CD4-positive, alpha-beta T cell treated with Interleukin-6 for 4 hours (primary cell): ENCODE measurements around the gene OR52I2.
A peak's percentile ranks its signal among the peaks of the same experiment; 100 is the strongest.

Source experiments
- DNase-seq: peaks from one replicate; pipeline ENCODE4 v3.0.0-alpha.2; 2020; ENCODE audit warnings: mixed read lengths

OR52I2 gene

DNA sequence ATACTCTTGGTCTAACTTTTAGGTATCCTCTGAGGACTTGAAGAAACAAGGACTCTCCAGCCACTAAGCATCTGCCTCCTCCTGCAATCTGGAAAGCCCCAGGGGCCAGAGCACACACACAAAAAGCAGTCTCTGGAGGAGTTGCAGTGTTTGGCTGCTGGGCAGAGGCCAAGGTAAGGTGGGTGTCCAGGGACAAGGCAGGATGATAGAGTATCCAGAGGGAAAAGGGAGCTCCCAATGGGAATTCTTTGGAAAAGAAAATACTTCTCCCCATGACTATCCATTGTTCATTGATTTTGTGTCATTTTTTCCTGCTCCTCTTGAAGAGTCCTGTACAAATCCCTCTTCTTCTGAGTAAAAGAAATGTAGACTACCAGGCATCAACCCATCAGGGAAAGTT lies at the start of gene OR52I2:
OR52I2 (plus strand) TSS at position 301 of the 400 bp plus-strand sequence.
- DNase-seq: no peak

DNA sequence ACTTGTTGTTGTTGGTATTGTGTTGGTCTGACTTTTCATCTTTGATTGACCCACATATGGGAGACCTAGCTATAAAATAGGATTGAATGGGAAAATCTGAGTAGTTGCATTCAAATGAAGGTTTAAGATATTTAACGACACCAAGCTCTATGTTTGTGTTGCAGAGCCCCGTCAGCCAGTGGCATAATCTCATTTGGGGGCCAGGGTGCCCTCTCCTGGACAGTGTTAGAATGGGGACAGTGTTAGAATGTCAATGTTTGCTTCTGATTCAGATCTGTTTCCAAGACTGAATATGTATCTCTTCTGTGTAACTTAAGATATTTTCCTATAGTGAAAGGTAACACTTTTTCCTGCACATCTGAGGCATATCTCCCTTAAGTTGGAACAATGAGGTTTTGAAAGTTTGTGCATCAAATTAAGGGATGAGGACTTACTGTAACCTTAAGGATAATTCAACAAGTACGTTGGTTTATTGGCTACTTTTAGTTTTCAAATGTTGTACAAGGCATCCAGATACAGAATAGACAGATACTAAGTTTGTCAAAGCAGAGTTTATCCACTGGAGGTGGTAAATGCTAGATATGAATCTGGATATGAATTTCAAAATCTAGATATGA lies 41.8 kb upstream of the OR52I2 start:
- DNase-seq: peak; percentile 43

DNA sequence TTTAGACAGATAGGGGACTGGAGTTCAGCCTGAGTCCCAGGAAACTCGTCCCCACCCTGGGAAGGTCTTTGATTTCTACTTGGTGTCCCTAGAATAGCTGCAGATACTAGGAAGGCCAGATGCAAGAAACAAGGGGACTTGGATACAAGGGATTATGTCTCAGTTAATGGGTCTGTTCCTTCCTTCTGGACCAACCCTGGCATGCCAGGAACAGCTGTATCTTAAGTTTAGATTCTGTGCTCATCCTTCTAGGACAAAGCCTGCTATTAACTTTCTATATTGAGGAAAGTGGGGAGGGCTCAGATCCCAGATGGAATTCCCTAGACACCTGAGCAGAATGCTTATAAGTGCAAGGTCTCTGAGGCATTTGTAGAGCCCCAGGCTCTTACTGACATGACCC lies 40.5 kb upstream of the OR52I2 start:
- DNase-seq: no peak

DNA sequence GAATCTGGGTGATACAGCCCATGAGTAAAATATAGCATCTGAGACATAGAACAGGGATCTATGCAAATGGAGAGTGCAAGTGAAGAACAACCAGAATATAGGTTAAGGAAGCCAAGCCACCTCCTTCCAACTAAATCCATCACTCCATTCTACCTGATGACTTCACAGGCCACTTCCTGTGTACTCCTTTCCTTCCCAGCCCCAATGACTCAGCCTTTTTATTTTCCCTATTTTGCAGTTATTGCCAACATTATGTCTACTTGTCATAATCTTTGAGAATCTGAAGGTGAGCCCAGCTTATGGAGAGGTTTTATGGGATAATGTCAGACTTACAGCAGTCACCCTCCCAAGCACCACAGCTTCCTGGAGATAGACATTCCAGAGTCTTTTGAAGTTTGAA lies 38.0 kb upstream of the OR52I2 start:
- no peak for DNase-seq

DNA sequence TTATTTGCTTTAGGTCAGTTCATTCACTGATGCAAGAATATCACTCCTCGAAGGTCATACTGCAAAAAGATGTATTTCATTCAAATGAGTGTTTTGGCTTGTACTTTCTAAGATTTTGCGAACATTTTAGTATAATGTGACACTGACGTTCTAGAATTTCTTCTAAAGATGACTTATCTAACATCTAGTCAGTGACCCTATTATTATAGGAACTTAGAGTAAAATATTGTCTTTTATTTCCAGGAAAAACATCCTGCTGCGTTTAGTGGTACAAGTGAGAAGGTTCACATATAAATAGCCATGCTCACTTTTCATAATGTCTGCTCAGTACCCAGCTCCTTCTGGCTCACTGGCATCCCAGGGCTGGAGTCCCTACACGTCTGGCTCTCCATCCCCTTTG lies 36.7 kb upstream of the OR52I2 start, which contains the start of gene OR52M1:
OR52M1 (plus strand) TSS at position 301 of the 400 bp plus-strand sequence; CDS start at position 301, 0 bp downstream.
- DNase-seq: no peak

DNA sequence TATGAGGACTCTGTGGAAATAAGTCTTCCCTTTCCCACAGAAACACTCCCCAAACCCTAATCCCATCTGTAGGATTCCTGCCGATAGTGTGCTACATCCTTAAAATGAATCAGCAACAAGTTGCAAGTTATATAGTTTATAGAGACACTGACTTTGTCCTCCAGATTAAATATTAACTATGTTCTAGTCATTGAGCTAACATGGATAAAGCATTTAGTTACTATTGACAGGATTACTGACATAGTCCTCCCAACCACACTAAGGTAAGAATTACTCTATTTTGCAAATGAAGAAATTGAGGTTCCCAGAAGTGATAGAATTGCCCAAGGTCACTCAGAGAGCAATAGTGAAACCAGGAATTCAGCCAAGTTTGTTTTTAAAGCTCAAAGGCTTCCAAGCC lies 34.7 kb upstream of the OR52I2 start:
- DNase-seq: no peak

DNA sequence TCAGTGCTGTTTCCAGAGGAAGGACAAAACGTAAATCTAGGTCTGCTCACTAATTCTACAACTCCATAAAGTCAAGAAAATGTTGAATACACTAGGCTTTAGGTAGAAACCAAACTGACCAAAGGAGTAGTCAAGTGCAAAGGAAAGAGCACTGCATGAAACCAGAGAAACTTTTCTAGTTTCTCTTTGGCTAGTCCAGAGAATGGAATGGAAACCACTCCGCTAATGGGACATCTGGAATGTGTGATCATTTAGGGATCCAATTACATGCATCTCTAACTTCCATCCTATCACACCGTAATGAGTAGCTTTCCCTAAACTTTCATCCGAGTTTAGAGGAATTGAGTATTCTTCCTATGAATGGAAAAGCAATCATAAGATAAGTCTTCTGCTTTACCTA lies 34.1 kb upstream of the OR52I2 start:
- DNase-seq: no peak

DNA sequence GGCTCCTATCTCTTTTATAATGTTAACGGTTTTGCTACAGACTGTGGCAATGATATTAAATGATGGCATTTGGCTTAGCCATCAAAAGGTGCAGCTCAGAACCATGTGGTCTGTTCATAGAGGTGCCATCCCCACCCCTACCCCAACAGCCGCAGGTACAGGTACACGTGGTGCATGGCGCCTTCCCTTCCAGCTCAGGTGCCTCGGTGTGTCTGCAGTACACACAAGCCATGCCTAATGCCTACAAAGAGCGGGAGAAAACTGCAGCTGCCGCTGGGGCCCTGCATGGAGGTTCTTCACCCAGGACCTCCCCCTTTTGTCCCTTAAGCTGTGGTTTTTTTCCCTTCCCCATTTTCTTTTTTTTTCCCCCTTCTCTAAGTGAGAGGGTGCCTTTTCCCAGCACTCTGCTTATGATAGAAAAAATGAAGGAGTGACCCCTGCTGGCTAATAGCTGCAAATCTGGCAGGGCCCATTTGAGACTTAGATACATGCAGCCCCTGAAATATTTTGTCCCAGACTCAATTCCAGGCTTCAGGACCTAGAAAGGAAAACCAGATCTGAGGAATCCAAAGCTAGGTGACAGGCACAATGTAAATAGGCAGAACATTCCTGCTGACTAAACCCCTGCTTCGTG lies 30.1 kb upstream of the OR52I2 start:
- peak; percentile 2 for DNase-seq

DNA sequence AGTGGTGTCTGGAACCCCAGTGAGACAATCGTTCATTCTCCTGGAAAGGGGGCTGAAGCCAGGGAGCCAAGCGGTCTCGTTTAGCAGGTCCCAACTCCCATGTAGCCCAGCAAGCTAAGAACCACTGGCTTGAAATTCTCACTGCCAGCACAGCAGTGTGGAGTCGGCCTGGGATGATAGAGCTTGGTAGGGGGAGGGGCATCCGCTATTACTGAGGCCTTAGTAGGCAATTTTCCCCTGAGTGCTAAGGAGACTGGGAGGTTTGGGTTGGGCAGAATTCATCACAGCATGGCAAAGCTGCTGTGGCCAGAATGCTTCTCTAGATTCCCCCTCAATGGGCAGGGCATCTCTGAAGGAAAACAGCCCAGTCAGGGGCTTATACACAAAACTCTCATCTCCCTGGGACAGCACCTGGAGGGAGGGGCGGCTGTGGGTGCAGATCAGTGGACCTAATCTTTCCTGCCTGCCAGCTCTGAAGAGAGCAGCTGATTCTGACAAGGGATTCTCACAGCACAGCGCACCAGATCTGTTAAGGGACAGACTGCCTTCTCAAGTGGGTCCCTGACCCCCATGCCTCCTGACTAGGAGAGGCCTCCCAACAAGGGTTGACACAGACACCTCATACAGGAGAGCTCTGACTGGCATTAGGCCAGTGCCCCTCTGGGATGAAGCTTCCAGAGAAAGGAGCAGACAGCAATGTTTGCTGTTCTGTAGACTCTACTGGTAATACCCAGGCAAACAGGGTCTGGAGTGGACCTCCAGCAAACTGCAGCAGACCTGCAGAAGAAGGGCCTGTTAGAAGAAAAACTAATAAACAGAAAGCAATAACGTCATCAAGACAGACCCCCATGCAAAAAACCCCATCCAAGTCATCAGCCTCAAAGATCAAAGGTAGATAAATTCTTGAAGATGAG lies 21.8 kb upstream of the OR52I2 start:
- DNase-seq: no peak

DNA sequence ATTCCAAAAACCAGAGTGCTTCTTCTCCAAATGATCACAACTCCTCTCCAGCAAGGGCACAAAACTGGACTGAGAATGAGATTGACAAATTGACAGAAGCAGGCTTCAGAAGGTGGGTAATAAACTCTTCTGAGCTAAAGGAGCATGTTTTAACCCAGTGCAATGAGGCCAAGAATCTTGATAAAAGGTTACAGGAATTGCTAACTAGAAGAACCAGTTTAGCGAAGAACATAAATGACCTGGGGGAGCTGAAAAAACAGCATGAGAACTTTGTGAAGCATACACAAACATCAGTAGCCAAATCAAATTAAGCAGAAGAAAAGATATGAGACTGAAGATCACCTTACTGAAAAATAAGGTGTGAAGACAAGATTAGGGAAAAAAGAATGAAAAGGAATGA lies 21.1 kb upstream of the OR52I2 start:
- DNase-seq: no peak

DNA sequence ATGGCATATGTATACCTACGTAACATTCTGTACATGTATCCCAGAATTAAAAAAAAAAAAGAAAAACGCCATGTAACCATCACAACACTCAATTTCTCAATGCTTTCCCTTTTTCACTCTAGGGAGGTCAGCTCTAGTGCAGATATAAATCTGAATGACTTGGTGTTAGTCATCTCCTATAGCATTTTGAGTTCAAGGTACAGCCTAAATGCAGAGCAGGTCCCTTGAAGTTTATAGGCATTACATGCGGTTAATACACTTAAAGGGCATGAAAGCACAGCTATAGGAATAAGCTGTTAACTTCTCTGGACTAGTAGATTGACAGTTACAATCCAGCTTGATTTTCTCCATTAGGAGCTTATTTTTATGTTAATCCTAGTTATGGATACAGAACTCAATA lies 16.2 kb upstream of the OR52I2 start:
- no peak for DNase-seq

DNA sequence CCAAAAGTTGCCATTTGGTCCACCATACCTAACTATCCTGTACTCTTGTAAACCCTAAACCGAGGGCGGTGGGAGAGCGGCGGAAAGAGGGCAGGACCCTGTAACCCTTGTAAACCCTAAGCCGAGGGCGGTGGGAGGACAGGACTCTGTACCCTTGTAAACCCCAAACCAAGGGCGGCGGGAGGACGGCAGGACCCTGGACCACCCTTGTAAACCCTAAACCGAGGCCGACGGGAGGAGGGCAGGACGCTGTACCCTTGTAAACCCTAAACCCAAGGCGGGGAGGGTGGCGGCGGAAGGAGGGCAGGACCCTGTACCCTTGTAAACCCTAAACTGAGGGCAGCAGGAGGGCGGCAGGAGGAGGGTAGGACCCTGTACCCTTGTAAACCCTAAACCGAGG lies 12.5 kb upstream of the OR52I2 start:
- no peak for DNase-seq

DNA sequence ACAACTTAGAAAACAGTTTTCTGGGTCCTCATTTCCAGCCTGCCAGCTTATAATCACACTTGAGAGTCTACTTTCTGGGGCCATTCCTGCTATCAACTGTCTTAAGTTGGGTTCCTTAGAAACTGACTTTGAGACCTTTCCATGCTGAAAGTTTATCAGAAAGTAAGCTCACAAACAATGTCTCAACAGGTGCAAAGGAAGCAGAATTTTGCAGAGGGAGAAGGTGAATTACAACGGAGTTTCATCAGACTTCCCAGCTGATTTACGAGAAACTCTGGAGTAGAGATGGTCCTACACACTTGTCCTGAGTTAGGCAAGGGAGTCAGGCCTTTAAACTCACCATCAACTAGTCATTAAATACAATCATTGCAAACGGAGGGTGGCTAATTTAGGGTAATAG lies 4.7 kb upstream of the OR52I2 start:
- DNase-seq: no peak

DNA sequence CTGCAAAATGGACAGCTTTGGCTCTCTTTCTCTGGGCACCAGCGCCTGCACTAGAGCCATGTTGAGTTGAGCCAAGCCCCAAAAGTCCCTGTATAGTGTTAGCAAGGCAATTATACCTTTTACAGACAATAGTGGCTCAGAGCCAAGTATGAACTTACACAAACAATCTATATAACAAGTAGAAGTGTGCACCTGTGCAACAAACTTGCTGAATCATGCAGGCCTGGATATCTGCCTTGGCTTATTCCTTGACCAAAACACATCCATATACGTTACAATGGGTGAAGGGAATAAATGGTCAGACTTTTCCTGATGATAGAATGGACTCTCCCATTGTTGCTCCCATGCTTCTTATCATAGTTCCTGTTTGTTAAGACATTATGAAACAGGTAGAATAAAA lies 3.8 kb upstream of the OR52I2 start:
- no peak for DNase-seq

DNA sequence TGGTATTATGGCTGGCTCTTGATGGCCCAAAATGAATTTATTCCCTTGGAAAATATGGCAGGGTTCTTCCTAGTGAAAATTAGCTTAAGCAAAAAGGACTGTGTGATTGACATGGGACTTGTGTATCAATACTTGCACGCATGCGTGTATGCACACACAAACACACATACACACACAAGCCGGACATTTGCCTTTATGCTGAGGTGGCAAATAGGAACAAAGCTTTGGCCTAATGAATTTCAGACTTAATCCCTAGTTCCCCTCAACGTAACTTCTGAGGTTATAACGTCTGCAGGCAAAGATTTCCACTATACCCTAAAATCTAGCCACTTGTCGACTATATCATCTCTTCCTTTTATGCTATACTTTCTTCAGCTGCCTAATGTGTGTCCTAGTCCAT lies 2.9 kb upstream of the OR52I2 start:
- no peak for DNase-seq

DNA sequence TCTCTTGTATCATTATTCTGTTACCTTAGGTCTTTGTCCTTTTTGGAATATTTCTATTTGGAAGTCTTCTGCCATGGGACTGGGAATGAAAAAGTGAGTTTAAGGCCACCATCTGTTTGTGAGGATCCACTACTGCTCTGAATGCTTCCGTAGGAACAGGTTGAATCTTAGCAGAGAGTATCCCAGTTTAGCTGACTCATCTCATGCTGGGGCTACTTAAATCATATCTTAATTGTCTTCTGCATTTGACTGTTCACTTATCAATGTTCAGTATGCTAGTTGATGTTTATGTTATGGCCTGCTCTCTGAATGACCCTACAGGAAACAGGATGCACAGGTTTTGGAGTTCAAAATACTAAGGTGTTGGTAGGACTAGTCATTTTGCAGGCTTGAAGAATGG lies 1.4 kb upstream of the OR52I2 start:
- no peak for DNase-seq

DNA sequence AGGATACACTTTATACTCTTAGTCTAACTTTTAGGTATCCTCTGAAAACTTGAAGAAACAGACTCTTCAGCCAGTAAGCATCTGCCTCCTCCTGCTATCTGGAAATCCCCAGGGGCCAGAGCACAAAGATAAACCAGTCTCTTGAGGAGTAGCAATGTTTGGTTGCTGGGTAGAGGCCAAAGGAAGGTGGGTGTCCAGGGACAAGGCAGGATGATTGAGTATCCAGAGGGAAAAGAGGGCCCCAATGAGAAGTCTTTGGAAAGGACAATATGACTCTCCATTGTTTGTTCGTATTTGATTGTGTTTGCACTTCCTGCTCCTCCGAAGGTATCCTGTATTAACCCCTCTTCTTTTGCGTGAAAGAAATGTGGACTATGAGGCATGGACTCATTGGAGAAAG lies 7.5 kb downstream of the OR52I2 start:
- no peak for DNase-seq

DNA sequence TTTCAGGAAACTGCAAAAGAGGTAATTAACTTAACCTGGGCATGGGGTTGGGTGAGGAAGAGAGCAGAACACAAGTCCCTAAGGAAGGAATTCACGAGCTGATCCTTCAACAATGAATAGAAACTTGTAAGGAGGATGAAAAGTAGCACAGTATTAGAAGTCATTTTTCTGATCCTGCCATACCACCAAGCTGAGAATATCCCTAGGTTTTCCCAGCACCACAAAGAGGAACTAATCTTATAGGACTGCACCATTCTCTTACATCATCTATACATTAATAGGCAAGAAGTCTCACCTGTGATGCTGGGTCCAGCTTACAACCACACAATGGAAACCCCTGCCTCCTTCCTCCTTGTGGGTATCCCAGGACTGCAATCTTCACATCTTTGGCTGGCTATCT lies 12.2 kb downstream of the OR52I2 start, which contains the start of gene OR52I1:
OR52I1 (plus strand) TSS at position 301 of the 400 bp plus-strand sequence; CDS start at position 301, 0 bp downstream.
- no peak for DNase-seq

DNA sequence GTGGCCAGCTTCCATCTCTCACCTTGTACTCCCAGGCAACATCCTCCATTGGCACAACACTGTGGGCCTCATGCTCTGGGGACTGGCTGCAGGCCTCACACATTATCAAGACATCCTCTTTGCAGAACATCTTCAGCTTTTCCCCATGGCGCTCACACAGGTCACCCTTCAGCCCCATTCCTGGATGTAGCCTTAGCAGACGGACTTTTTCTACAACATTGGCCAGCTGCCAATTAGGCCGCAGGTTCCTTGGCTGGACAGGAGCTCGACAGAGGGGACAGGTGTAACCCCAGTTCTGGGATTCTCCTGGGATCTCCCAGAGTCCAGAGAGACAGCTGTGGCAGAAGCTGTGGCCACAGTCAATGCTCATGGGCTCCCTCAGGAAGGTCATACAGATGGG lies 23.5 kb downstream of the OR52I2 start:
- no peak for DNase-seq

DNA sequence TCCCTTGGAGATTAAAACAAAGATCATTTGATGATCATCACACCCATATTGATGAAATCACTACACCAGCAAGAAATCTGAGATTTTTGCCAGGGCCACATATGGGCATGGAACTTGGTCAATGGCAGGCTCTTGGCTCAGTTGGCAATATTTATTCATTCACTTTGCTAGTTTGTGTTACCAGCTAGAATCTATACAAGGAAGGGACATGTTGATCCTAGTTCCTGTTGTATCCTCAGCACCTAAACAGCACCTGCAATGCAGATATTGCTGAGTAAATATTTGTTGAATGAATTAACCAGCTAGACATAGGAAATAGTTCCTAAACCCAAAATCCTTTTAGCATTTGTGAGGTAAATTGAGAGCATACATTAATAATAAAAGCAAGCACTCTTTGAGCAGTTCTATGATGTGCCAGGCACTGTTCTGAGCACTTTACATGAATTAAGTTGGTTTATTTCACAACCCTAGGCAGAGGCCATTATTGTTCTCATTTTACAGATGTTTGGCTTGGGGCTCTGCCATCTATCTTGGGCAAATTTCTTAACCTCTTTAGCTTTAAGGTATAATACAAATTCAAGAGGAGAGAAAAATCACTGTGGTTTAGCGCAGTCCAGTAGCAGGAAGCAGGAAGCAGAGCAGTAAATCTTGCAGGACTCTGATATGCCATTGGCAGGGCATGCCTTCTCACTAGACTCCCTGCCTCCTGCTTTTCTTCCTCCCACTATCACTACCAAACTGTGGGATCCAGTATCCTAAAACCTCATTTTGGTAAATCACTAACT lies 24.9 kb downstream of the OR52I2 start:
- no peak for DNase-seq

DNA sequence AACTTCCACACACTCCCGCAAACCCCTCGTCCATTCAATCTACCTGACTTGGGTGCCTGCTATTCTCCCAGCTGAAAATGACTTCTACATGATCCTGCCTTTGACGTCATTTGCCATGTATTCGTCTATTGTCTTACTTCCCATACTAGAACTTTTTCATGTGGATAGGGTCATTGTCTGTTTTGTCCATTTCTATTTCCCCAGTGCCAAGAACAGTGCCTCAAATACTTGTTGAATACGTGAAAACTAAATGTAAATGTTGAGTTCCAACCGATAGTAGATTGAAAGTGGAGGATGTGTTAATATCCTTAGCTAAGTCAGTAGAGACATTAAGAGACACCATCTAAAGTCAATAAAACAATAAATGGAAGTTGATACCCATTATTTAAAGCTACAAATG lies 25.6 kb downstream of the OR52I2 start:
- no peak for DNase-seq

DNA sequence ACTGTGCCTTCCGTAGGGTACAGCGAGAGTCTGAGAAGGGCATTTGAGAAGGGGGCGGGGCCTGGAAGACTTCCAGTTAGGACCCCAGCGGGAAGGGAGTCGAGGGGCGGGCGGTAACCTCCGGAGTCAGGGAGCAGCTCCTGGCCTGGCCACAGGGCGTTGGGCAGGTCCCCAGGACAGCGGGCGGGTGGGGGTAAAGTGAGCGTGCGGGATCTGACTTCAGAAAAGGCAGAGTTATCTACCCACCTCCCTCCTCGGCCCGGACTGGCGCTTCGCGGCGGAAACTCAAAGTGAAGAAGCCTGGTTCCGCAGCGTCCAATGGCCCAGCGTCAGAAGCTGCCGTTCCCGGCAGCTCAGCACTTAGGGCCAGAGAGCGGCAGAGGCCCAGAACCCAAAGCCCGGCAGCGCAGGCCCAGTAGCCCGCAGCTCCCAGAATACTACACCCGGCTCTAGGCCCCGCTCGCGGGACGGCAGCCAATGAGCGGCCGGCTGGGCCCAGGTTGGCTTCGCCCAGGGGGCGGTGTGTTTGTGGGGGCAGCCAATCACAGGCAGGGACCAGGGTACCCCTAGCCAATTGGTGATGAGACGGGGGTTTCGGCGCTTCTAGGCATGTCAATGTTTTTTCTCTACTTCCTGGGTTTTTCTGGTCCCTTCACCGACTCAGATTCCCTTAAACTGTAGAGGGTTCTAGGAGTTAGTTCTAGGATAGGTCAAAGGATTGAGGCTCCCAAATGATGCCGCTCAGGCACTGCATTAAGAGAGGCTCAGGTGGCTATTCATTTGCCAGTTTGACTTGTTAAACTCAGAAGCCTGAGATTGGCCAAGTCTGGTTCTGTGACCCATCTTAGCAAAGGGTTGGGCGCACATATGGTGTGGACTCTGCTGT lies 26.5 kb downstream of the OR52I2 start, which contains the start of gene TRIM68:
TRIM68 (minus strand) TSS at position 451 of the 886 bp plus-strand sequence. CDS start 2,727 bp downstream, outside the sequence.
- DNase-seq: peak; percentile 95
